ENCODE measurements around the gene SORCS3. TPM values are rescaled to one million over a fixed set of nuclear protein-coding genes. Genes with fewer than 3 reads are reported as not detected.

Gene SORCS3
- total RNA-seq, 1 experiment from 2014 or later = not detected

GRCh38 chr10:105029286-105029685 lies 388.2 kb downstream of the SORCS3 start:
- CTCF ChIA-PET = no interaction called here
- POLR2A ChIA-PET (ENCODE audit: unreplicated experiment) = no interaction called here
- Histone ChIP-seq H3K4me3 (no peak overlapping the region), H3K4me1 (replicated peaks; ENCODE audit: insufficient read depth) (no peaks in the 10 kb centered on the region), H3K9me3 (ENCODE audit: insufficient read depth, low read depth) (no peaks in the 10 kb centered on the region), H3F3A (ENCODE audit: insufficient read depth, low read depth) (no peaks in the 10 kb centered on the region), H3K36me3 (ENCODE audit: low read depth) (no peaks in the 10 kb centered on the region), H3K9me2 (ENCODE audit: insufficient read depth) (no peaks in the 10 kb centered on the region), H3K4me2 (no peak overlapping the region), H3K27ac (no peak overlapping the region), H3K27me3 (ENCODE audit: insufficient read depth, low read depth) (no peaks in the 10 kb centered on the region), H4K20me1 (ENCODE audit: insufficient read depth) (no peaks in the 10 kb centered on the region), H3K79me2 (ENCODE audit: low read depth) (no peaks in the 10 kb centered on the region), H2AFZ (no peak overlapping the region)
- no TSS peak for BruUV-seq (replicated peaks)
- TF ChIP-seq EZH2 (IDR thresholded peaks at IDR 0.05; ENCODE audit: low read depth) = no peak
- TF ChIP-seq CTCF (conservative IDR thresholded peaks at IDR 0.05) = no peak
- intact Hi-C loops (cut with micrococcal nuclease; ENCODE audit: unreplicated experiment) = no loop called here
- DNase-seq = no peak

- H3K9me3 ChIP-seq (ENCODE audit: insufficient read depth, low read depth) = no peaks in the 10 kb centered on the region
- intact Hi-C loops (cut with micrococcal nuclease; ENCODE audit: unreplicated experiment) = no loop called here
- TF ChIP-seq EZH2 (IDR thresholded peaks at IDR 0.05; ENCODE audit: low read depth) = no peak
- TF ChIP-seq CTCF (conservative IDR thresholded peaks at IDR 0.05) = no peak
- no peaks in the 10 kb centered on the region for H3K79me2 ChIP-seq (ENCODE audit: low read depth)
- H3K4me2 ChIP-seq = no peak overlapping the region
- BruUV-seq (replicated peaks) = no TSS peak
- H3K27me3 ChIP-seq (ENCODE audit: insufficient read depth, low read depth) = no peaks in the 10 kb centered on the region
- POLR2A ChIA-PET (ENCODE audit: unreplicated experiment) = no interaction called here
- no peak overlapping the region for H3K27ac ChIP-seq
- no peaks in the 10 kb centered on the region for H3K9me2 ChIP-seq (ENCODE audit: insufficient read depth)
- CTCF ChIA-PET = no interaction called here
- H2AFZ ChIP-seq = no peak overlapping the region
- no peaks in the 10 kb centered on the region for H3K36me3 ChIP-seq (ENCODE audit: low read depth)
- H3K4me1 ChIP-seq (replicated peaks; ENCODE audit: insufficient read depth) = no peaks in the 10 kb centered on the region
- H3K4me3 ChIP-seq = no peak overlapping the region
- no peaks in the 10 kb centered on the region for H3F3A ChIP-seq (ENCODE audit: insufficient read depth, low read depth)
- no peaks in the 10 kb centered on the region for H4K20me1 ChIP-seq (ENCODE audit: insufficient read depth)
- DNase-seq = no peak
These were observed 395.9 kb downstream of the SORCS3 start for GRCh38 chr10:105037022-105037421.

GRCh38 chr10:105041956-105042355 lies 400.9 kb downstream of the SORCS3 start:
- no peak for TF ChIP-seq EZH2 (IDR thresholded peaks at IDR 0.05; ENCODE audit: low read depth)
- TF ChIP-seq CTCF (conservative IDR thresholded peaks at IDR 0.05) = no peak
- H3K79me2 ChIP-seq (ENCODE audit: low read depth) = no peaks in the 10 kb centered on the region
- H4K20me1 ChIP-seq (ENCODE audit: insufficient read depth) = no peaks in the 10 kb centered on the region
- no peak overlapping the region for H3K27ac ChIP-seq
- CTCF ChIA-PET = no interaction called here
- H3F3A ChIP-seq (ENCODE audit: insufficient read depth, low read depth) = no peaks in the 10 kb centered on the region
- POLR2A ChIA-PET (ENCODE audit: unreplicated experiment) = no interaction called here
- H2AFZ ChIP-seq = no peak overlapping the region
- intact Hi-C loops (cut with micrococcal nuclease; ENCODE audit: unreplicated experiment) = no loop called here
- no peak overlapping the region for H3K4me3 ChIP-seq
- no peaks in the 10 kb centered on the region for H3K4me1 ChIP-seq (replicated peaks; ENCODE audit: insufficient read depth)
- DNase-seq = no peak
- no peak overlapping the region for H3K4me2 ChIP-seq
- H3K9me2 ChIP-seq (ENCODE audit: insufficient read depth) = no peaks in the 10 kb centered on the region
- no peaks in the 10 kb centered on the region for H3K36me3 ChIP-seq (ENCODE audit: low read depth)
- H3K27me3 ChIP-seq (ENCODE audit: insufficient read depth, low read depth) = no peaks in the 10 kb centered on the region
- H3K9me3 ChIP-seq (ENCODE audit: insufficient read depth, low read depth) = no peaks in the 10 kb centered on the region
- BruUV-seq (replicated peaks) = no TSS peak
